ENCODE measurements around the gene ZKSCAN8.
"Not testable (repeated sequence)": the region's sequence is repeated elsewhere in the genome, so short reads cannot be mapped to it uniquely, and the experiment has no call there.

ZKSCAN8 gene

DNA sequence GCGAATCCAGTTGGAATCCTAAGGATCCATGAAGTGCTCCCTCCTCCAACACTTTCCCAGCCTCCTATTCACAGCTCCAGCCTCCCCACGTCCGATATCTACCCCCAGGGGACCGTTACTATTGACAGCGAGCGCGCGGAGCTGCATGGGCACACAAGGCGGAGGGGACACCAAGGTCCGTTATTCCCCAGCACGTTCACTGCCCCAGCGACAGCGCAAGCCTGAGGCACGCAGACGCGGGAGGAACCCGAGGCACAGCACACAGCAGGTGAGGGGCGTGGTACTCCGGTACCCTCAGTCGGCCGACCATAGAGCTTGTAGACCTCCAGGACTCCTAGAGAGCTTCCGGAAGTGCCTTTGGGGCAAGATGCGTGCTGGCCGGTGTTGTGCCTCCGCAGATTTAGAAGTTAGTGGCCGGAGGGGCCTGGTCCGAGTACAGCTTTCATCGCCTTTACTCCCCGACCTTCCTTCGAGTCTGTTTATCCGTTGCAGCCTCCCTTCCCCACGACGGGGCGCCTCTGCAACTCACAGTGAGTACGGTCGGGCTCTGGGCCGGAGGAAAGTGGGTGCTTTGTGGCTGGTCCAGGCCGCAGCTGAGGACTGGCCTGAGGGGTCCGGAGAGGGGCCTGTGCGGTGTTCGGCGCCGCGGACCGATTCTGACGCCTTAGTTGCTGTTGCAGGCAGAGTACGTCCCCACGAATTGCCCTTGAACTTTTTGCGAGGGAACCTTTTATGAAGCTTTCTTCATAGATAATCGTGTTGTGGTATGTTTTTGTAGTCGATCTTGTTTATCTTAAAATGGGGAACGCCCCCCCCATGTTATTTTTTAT lies at the start of gene ZKSCAN8:
TSS of gene ZKSCAN8 (plus strand) at position 384 of the 830 bp plus-strand sequence. CDS start 6,525 bp downstream, outside the sequence.
- DNase-seq (ENCODE audit: low spot score): peak; percentile 78

- not testable (repeated sequence) for DNase-seq (ENCODE audit: low spot score)
These were observed 39.5 kb upstream of the ZKSCAN8 start for GRCh38 chr6:28102222-28102621.

- DNase-seq (ENCODE audit: low spot score): not testable (repeated sequence)
These were observed 39.0 kb upstream of the ZKSCAN8 start for GRCh38 chr6:28102699-28103098.

DNA sequence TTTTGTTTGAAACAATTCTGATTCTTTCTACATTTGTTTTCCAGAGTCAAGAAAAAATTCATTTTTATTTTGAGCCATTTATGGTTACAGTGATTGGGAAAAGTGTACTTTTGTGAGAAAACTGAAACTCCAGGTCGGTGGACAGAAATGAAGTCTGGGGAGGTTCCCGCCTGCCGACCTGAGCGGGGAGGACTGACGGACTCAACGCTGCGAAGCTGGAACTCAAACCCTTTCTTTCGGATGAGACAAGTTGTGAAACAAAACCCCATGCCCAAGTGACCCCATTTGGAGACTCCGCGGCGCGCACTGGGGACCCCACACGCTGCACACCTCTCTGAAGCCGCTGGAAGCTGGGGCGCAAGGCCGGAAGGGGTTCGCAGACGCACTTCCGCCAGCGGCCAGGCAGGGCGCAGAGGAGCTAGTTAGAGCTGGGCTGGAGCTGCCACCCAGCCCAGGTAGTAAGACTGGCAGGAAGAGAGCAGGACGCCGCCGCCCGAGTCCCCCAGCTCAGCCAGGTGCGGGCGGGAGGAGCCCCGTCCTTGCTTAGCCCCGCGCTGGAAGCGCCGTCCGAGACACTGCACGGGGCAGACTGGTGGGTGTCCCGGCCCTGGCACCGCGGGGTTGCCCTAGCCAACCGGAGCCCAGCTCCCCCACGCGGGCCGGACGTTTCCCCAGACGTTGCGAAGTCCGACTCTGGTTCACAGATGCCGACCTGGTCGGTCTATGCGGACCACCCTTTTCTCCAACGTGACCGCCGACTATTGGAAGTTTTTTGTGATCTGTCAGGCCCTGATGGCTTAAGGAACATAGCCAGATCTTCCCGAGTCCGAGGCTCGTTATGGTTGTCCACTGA lies 37.1 kb upstream of the ZKSCAN8 start:
- DNase-seq (ENCODE audit: low spot score): peak; percentile 85

GRCh38 chr6:28105245-28105639 lies 36.4 kb upstream of the ZKSCAN8 start:
- DNase-seq (ENCODE audit: low spot score): peak; percentile 15

GRCh38 chr6:28107506-28107905 lies 34.2 kb upstream of the ZKSCAN8 start:
- DNase-seq (ENCODE audit: low spot score): no peak

- no peak for DNase-seq (ENCODE audit: low spot score)
These were observed 29.7 kb upstream of the ZKSCAN8 start for GRCh38 chr6:28111964-28112363.

- DNase-seq (ENCODE audit: low spot score): no peak
These were observed 25.9 kb upstream of the ZKSCAN8 start for GRCh38 chr6:28115799-28116198.

DNA sequence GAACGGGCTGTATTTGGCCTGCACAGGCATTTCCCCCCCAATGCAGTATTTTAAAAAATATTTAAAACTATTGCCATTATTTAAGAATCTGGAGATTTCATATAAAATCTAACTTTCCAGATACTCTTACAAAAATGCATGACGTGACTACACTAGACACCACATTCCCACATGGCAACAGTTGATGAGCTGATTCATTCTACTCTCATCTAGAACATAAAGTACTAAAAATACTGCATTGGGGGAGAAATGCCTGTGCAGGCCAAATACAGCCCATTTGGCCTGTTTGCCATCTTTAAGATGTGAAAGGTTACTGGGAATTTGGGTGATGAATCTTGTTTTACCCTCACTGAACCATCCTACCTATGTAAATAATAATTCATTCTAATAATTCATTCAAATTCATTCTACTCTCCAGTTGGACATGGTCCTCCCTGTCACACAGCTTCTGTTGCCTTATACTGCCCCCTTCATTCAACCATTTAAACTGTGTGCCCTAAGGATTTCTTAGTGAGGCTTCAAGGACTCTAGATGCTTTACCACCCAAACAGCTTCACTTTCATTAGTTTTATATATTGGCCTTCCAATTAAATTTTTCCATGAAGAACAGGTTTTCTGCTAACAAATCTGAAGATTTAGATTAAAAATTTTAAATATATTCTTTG lies 24.2 kb upstream of the ZKSCAN8 start:
- no peak for DNase-seq (ENCODE audit: low spot score)

DNA sequence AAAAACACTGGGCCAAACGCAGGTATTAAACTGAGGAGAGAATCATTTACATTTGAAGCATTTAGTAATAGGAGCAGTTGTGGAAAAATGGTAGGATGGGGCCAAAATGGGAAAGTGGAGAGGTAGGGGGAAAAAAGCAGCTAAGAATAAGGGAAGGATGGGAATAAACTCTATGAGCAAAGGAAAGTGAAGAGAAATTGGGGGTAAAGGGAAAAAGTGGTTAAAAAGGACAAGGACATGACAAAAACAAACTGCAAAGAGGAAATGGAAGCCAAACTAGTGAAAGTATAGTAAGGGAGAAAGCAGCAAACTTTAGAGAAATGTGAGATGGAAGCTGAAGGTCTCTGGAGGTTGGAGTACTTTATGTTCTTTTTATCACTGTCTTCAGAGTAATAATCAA lies 23.5 kb upstream of the ZKSCAN8 start:
- no peak for DNase-seq (ENCODE audit: low spot score)

DNA sequence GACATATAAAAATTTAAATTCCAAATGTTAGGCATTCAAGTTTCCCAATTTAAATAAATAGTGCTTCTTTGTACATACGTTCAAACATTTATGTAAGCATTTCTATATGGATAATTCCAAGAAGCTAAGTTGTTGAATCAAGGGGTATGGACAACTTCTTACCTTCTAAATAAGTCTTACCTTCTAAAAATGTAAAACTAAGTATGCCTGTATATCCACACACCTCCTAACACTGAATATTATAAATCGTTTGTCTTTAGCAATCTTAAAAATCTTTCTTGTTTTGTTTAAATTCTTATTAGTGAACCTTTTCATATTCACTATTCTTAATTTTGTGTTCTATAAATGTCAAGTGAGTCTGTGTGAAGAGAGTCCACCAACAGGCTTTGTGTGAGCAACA lies 19.8 kb upstream of the ZKSCAN8 start:
- DNase-seq (ENCODE audit: low spot score): no peak

GRCh38 chr6:28122283-28122682 lies 19.4 kb upstream of the ZKSCAN8 start:
- peak; percentile 40 for DNase-seq (ENCODE audit: low spot score)

- DNase-seq (ENCODE audit: low spot score): peak; percentile 79
These were observed 17.2 kb upstream of the ZKSCAN8 start, which contains the start of gene ZSCAN16 for GRCh38 chr6:28124350-28124970. TSS of gene ZSCAN16 (plus strand) at chr6:28124609. CDS start at chr6:28125444, 835 bp downstream.

- DNase-seq (ENCODE audit: low spot score): no peak
These were observed 16.7 kb upstream of the ZKSCAN8 start for GRCh38 chr6:28124971-28125353.

DNA sequence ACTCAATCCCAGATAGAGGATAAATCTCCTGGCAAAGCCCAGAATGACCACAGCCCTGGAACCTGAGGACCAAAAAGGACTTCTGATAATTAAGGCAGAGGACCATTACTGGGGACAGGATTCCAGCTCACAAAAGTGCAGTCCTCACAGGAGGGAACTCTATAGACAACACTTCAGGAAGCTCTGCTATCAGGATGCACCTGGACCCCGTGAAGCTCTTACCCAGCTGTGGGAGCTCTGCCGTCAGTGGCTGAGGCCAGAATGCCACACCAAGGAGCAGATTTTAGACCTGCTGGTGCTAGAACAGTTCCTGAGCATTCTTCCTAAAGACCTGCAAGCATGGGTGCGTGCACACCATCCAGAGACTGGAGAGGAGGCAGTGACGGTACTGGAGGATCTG lies 16.3 kb upstream of the ZKSCAN8 start:
- no peak for DNase-seq (ENCODE audit: low spot score)

DNA sequence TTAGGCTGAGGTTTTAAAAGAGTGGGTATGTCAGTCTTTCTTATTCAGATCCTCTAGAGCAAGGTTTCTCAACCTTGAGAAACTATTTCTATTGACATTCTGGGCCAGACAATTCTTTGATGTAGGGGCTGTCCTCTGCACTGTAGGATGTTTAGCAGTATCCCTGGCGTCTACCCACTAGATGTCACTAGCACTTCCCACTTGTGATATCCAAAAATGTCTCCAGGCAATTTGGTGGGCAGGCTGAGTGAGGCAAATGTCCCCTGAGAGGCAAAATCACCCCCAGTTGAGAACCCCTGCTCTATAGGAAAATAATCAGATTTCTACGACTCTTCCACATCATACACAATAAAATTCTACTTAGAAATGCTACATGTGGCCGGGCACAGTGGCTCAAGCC lies 7.7 kb upstream of the ZKSCAN8 start:
- DNase-seq (ENCODE audit: low spot score): peak; percentile 42

DNA sequence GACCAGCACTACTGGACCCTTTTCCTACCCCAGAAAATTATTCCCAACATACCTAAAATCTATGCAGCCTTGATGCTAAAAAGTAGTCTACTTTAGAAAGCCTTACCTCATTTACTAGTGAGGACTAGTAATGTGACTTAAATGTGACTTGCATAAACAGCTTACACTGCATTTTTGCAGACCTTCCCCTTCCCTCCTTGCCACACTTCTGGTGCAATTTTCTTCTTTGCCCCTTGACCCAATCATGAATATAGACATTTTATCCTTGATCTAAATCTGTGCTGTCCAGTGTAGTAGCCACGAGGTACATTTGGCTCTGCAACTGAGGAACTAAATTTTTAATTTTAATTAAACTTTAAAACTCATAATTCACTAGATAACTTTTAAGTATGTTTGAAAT lies 7.0 kb upstream of the ZKSCAN8 start:
- DNase-seq (ENCODE audit: low spot score): no peak

- DNase-seq (ENCODE audit: low spot score): no peak
These were observed 6.3 kb upstream of the ZKSCAN8 start for GRCh38 chr6:28135393-28135792.

DNA sequence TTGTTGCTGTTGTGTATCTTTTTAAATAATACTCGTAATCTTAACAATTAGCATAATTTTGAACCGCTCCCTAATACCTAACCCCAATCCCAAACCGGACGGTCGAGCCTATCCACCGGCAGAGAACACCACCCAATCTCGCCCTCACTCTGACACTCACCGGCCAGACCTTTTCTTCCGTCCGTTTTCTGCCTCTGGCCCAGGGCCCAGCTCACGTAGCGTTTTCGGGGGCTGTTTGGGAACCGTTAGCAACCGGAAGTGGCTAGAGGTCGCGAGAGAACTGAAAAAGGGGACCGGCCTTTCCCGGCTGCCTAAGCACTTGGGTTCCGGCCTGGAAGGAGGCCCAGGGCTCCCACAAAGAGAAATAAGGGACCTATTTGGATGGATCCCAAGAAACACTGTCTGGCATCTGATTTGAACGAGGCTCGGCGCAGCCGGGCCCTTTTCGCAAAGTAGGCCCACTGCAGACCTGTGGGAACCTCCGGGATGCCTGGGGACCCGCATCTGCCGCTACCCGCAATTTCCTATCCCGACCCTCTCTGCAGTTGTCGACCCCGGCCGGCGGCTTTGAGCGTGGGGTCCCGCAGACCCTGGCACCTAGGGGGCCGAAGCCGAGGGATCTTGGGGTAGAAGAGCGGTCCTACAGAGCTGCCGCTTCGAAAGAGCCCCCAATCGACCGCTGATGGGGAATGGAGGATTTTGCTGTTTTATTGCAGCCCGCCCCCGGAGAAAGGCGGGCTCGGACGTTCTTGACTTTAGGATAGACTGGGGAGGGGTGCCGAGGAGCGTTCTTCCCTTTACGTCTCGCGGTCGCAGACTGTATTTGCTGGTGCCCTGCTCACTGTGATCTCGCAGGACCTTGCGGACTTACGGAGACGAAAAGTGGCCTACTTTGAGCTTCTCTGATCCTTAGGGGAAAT lies 4.8 kb upstream of the ZKSCAN8 start:
- peak; percentile 91 for DNase-seq (ENCODE audit: low spot score)

GRCh38 chr6:28137505-28137981 lies 4.1 kb upstream of the ZKSCAN8 start:
- no peak for DNase-seq (ENCODE audit: low spot score)

Measured in hematopoietic multipotent progenitor cell treated with erythropoietin and hydrocortisone succinate and interleukin-3 and kit ligand, for 15 days (in vitro differentiated cells).